Smooth muscle cell of the umbilical artery (primary cell): Measurements from ENCODE around the gene RFPL1. TPM values are rescaled to one million over a fixed set of nuclear protein-coding genes. Genes with fewer than 3 reads are reported as not detected.

ENCODE experiments used
- total RNA-seq: library from RNA; depleted of rRNA; stranded (reverse); fragments of >200 nt; gene quantifications from 2 replicates; pipeline ENCODE4 v1.2.3, GENCODE V29; 2014

RFPL1 gene
- total RNA-seq: not detected in 2 replicates

DNA sequence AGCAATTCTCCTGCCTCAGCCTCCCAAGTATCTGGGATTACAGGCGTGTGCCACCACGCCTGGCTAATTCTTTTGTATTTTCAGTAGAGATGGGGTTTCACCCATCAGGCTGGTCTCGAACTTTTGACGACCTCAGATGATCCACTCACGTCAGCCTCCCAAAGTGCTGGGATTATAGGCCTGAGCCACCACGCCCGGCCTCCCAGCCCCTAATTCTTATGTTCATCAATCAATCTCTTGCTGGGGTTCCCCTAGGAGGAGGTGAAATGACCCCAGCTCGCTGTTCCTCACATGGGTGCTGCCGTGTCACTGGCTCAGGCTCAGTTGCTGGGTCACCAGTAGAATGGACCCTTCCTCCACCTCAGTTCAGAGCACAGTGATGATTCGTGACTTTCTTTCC, at the start of gene RFPL1:
RFPL1 (plus strand) TSS at position 301 of the 400 bp plus-strand sequence.

GRCh38 chr22:29479417-29480261, 41.3 kb downstream of the RFPL1 start, which contains the start of gene NEFH:
Gene NEFH (plus strand): TSS chr22:29480218. CDS start chr22:29480263, 45 bp downstream.

Other genes starting within 250 kb of the RFPL1 start
- not detected in 2 replicates for gene EMID1, start 232.7 kb upstream of the RFPL1 start, total RNA-seq
- gene RHBDD3, start 170.6 kb upstream of the RFPL1 start, total RNA-seq: 17.2 and 27.6 TPM in 2 replicates
- 95.6 and 150 TPM in 2 replicates for gene EWSR1, start 170.3 kb upstream of the RFPL1 start, total RNA-seq
- gene GAS2L1, start 131.9 kb upstream of the RFPL1 start, total RNA-seq: 7.4 and 17.1 TPM in 2 replicates
- not detected in 2 replicates for gene RASL10A, start 122.9 kb upstream of the RFPL1 start, total RNA-seq
- 49.6 and 85.1 TPM in 2 replicates for gene AP1B1, start 50.0 kb upstream of the RFPL1 start, total RNA-seq
- gene NEFH, start 41.6 kb downstream of the RFPL1 start, total RNA-seq: 0.59 and 1.0 TPM in 2 replicates
- gene THOC5, start 115.2 kb downstream of the RFPL1 start, total RNA-seq: 49.9 and 98.5 TPM in 2 replicates
- 54.0 and 67.6 TPM in 2 replicates for gene NIPSNAP1, start 142.5 kb downstream of the RFPL1 start, total RNA-seq
- gene NF2, start 165.1 kb downstream of the RFPL1 start, total RNA-seq: 63.0 and 109 TPM in 2 replicates